ENCODE data around the gene TGFBR3.

GRCh38 chr1:91653183-91653582, 232.8 kb downstream of the TGFBR3 start:
- TF ChIP-seq CTCF (IDR thresholded peaks at IDR 0.05), result no peak
- TF ChIP-seq REST (IDR thresholded peaks at IDR 0.05; ENCODE audit: insufficient read depth in 1 of 2, low read depth in 2 of 2, low read length in 1 of 2), result no peak
- TF ChIP-seq TCF7L2 (IDR thresholded peaks at IDR 0.05; ENCODE audit: low read depth, low read length), result no peak

All from Panc1 (cell line).